H9 (cell line): ENCODE data around the gene MARCHF3. TPM values are rescaled to one million over a fixed set of nuclear protein-coding genes. Genes with fewer than 3 reads are reported as not detected.
A peak's percentile ranks its signal among the peaks of the same experiment; 100 is the strongest.

ENCODE experiments used
- DNase-seq: peaks from one replicate; pipeline ENCODE4 v3.0.0-alpha.2; 2017
- H2AFZ ChIP-seq: one replicate; pipeline ENCODE4 v1.6.1; 2013; ENCODE audit warnings: mild to moderate bottlenecking, low read length, control low read depth, moderate library complexity
- H2AK5ac ChIP-seq: 2 replicates; pipeline ENCODE4 v1.6.1; 2013; ENCODE audit warnings: low read length, control low read depth, mixed read lengths; ENCODE audit not compliant: insufficient read length
- H2BK120ac ChIP-seq: one replicate; pipeline ENCODE4 v1.6.1; 2013; ENCODE audit warnings: low read depth, mild to moderate bottlenecking, low read length, control low read depth, inconsistent platforms; ENCODE audit not compliant: poor library complexity, severe bottlenecking
- H2BK12ac ChIP-seq: 2 replicates; pipeline ENCODE4 v1.6.1; 2013; ENCODE audit warnings: low read length, control low read depth, mixed read lengths, low read depth; ENCODE audit not compliant: insufficient read length
- H2BK15ac ChIP-seq: 2 replicates; pipeline ENCODE4 v1.6.1; 2013; ENCODE audit warnings: low read depth, low read length, control low read depth
- H2BK20ac ChIP-seq: one replicate; pipeline ENCODE4 v1.6.1; 2013; ENCODE audit warnings: low read depth, mild to moderate bottlenecking, low read length, control low read depth, inconsistent platforms; ENCODE audit not compliant: poor library complexity, severe bottlenecking
- H2BK5ac ChIP-seq: 2 replicates; pipeline ENCODE4 v1.6.1; 2013; ENCODE audit warnings: low read length, control low read depth, mixed read lengths; ENCODE audit not compliant: insufficient read length
- H3K14ac ChIP-seq: 2 replicates; pipeline ENCODE4 v1.6.1; 2013; ENCODE audit warnings: low read length, control low read depth; ENCODE audit not compliant: insufficient read depth
- H3K18ac ChIP-seq: 2 replicates; pipeline ENCODE4 v1.6.1; 2013; ENCODE audit warnings: low read depth, mild to moderate bottlenecking, mixed read lengths, low read length, control low read depth; ENCODE audit not compliant: insufficient read length
- H3K23ac ChIP-seq: 2 replicates; pipeline ENCODE4 v1.6.1; 2013; ENCODE audit warnings: low read length, control low read depth, mixed read lengths, low read depth; ENCODE audit not compliant: insufficient read length
- H3K23me2 ChIP-seq: 2 replicates; pipeline ENCODE4 v1.6.1; 2013; ENCODE audit warnings: low read depth, mild to moderate bottlenecking, mixed read lengths, low read length, control low read depth; ENCODE audit not compliant: insufficient read length, poor library complexity, severe bottlenecking
- H3K27ac ChIP-seq: 2 replicates; pipeline ENCODE4 v1.5.1; 2013; ENCODE audit warnings: low read length, control low read depth, mixed read lengths, low read depth; ENCODE audit not compliant: insufficient read length
- H3K27me3 ChIP-seq: 2 replicates; pipeline ENCODE4 v1.6.1; 2013; ENCODE audit warnings: low read length, control low read depth, inconsistent platforms; ENCODE audit not compliant: insufficient read depth
- H3K4ac ChIP-seq: 2 replicates; pipeline ENCODE4 v1.6.1; 2013; ENCODE audit warnings: low read depth, mild to moderate bottlenecking, control low read depth, inconsistent platforms, low read length, moderate library complexity
- H3K4me1 ChIP-seq: 2 replicates; pipeline ENCODE4 v1.6.1; 2013; ENCODE audit warnings: low read length, control low read depth, inconsistent platforms; ENCODE audit not compliant: insufficient read depth
- H3K4me2 ChIP-seq: 2 replicates; pipeline ENCODE4 v1.6.1; 2013; ENCODE audit warnings: low read length, control low read depth, mixed read lengths; ENCODE audit not compliant: insufficient read length, insufficient read depth
- H3K56ac ChIP-seq: 2 replicates; pipeline ENCODE4 v1.6.1; 2013; ENCODE audit warnings: low read depth, mild to moderate bottlenecking, mixed read lengths, low read length, control low read depth; ENCODE audit not compliant: insufficient read length
- H3K79me1 ChIP-seq: 2 replicates; pipeline ENCODE4 v1.6.1; 2013; ENCODE audit warnings: low read depth, mild to moderate bottlenecking, moderate library complexity, low read length, control low read depth, inconsistent platforms; ENCODE audit not compliant: insufficient read depth, poor library complexity, severe bottlenecking
- H3K79me2 ChIP-seq: 2 replicates; pipeline ENCODE4 v1.6.1; 2013; ENCODE audit warnings: low read length, control low read depth, inconsistent platforms; ENCODE audit not compliant: insufficient read depth
- H3K9ac ChIP-seq: 2 replicates; pipeline ENCODE4 v1.6.1; 2013; ENCODE audit warnings: low read length, control low read depth, mixed read lengths; ENCODE audit not compliant: insufficient read length; ENCODE audit errors: extremely low read depth
- H3K9me3 ChIP-seq: one replicate; pipeline ENCODE4 v1.6.1; 2013; ENCODE audit warnings: low read depth, low read length, inconsistent platforms; ENCODE audit not compliant: control insufficient read depth
- H3T11ph ChIP-seq: one replicate; pipeline ENCODE4 v1.6.1; 2013; ENCODE audit warnings: mild to moderate bottlenecking, low read length, control low read depth, inconsistent platforms
- H4K20me1 ChIP-seq: one replicate; pipeline ENCODE4 v1.6.1; 2013; ENCODE audit not compliant: control insufficient read depth, insufficient read length, insufficient read depth
- H4K5ac ChIP-seq: 2 replicates; pipeline ENCODE4 v1.6.1; 2013; ENCODE audit warnings: low read depth, mild to moderate bottlenecking, mixed read lengths, low read length, control low read depth; ENCODE audit not compliant: insufficient read length
- H4K8ac ChIP-seq: replicated peaks from 2 replicates; pipeline ENCODE4 v1.6.1; 2013; ENCODE audit warnings: low read length, control low read depth, mixed read lengths, low read depth; ENCODE audit not compliant: insufficient read length
- H4K91ac ChIP-seq: 2 replicates; pipeline ENCODE4 v1.6.1; 2013; ENCODE audit warnings: low read depth, mild to moderate bottlenecking, moderate library complexity, mixed read lengths, low read length, control low read depth; ENCODE audit not compliant: insufficient read length
- H3K27ac Mint-ChIP-seq, 3 experiments: 2 replicates in 2 of 3; 3 replicates in 1 of 3; pipeline ENCODE4 v1.8.0; 2020 to 2021; ENCODE audit warnings: mixed read lengths in 3 of 3, mild to moderate bottlenecking in 1 of 3, moderate library complexity in 1 of 3
- H3K27me3 Mint-ChIP-seq: 2 replicates; pipeline ENCODE4 v1.8.0; 2021; ENCODE audit warnings: low read depth, mild to moderate bottlenecking, moderate library complexity, mixed read lengths
- H3K36me3 Mint-ChIP-seq, 3 experiments: 2 replicates in 2 of 3; 3 replicates in 1 of 3; pipeline ENCODE4 v1.8.0; 2020 to 2021; ENCODE audit warnings: low read depth in 3 of 3, mixed read lengths in 3 of 3; ENCODE audit not compliant: insufficient read depth in 1 of 3
- H3K4me1 Mint-ChIP-seq, 2 experiments: 2 replicates each; pipeline ENCODE4 v1.8.0; 2020; ENCODE audit warnings: mixed read lengths in 2 of 2
- H3K4me3 Mint-ChIP-seq, 2 experiments: 2 replicates in 1 of 2; 3 replicates in 1 of 2; pipeline ENCODE4 v1.8.0; 2020 to 2021; ENCODE audit warnings: mild to moderate bottlenecking in 2 of 2, mixed read lengths in 2 of 2, moderate library complexity in 1 of 2
- H3K9me3 Mint-ChIP-seq, 2 experiments: 2 replicates in 1 of 2; 3 replicates in 1 of 2; pipeline ENCODE4 v1.8.0; 2020; ENCODE audit warnings: mild to moderate bottlenecking in 2 of 2, mixed read lengths in 2 of 2, moderate library complexity in 1 of 2
- WGBS: extraction: QIAGEN DNeasy Blood & Tissue Kit; methylation state at CpG from one replicate; pipeline ENCODE4 v1.1.7; 2013; ENCODE audit warnings: missing lambda C conversion rate, low lambda C conversion rate, mixed read lengths; ENCODE audit not compliant: insufficient read length; ENCODE audit errors: extremely low coverage; 5-methylcytosine and 5-hydroxymethylcytosine counted together
- total RNA-seq: library from RNA; stranded (reverse); gene quantifications from 2 replicates; pipeline ENCODE4 v1.2.1, GENCODE V29; 2021
- TF ChIP-seq, protein P1 (sequence below): fragments of 200-600 bp; sonication (generic); conservative IDR thresholded peaks from 3 replicates; pipeline ENCODE4 v1.8.0; 2021; ENCODE audit warnings: antibody characterized with exemption, mild to moderate bottlenecking

Gene MARCHF3
- total RNA-seq, 1 experiment from 2014 or later = 17.7 TPM

DNA sequence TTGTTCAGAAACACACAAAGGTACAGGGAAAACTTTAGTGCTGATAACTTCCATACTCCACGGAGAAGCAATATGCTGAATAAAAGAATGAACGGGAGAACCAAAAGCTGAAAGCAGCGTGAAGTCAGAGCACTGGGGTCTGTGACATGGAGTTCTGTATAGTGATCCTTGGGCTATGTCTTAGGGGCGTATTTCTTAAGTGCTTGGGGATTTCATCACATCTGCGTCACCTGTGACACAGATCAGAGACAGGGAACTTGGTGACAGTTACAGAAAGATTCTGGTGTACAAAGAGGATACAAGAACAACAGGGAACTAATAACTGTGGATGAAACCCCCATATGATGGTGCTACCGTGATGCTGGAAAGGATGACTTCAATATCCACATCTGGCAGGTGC, 81.9 kb downstream of the MARCHF3 start:
- H2AFZ ChIP-seq = no peak overlapping the region
- peaks cover 26 to 32% of the 10 kb centered on the region in 2 experiments for H3K4me1 Mint-ChIP-seq
- H3K9me3 ChIP-seq = no peaks in the 10 kb centered on the region
- H3K36me3 Mint-ChIP-seq = no peaks in the 10 kb centered on the region
- no peaks in the 10 kb centered on the region for H3K23me2 ChIP-seq
- H3K27ac ChIP-seq = no peak overlapping the region
- H4K8ac ChIP-seq = no peak overlapping the region
- H3K27me3 ChIP-seq = no peaks in the 10 kb centered on the region
- H3K27ac Mint-ChIP-seq = peak overlapping the region in 1 of 3 experiments; percentile 46; a peak in 2 of 7 replicates
- H2BK12ac ChIP-seq = no peak overlapping the region
- no peak overlapping the region for H2BK20ac ChIP-seq
- no peak overlapping the region for H3K18ac ChIP-seq
- no peak overlapping the region for H4K5ac ChIP-seq
- no peak overlapping the region for H2AK5ac ChIP-seq
- DNase-seq = no peak
- no peaks in the 10 kb centered on the region for H3K79me2 ChIP-seq
- H3K23ac ChIP-seq = no peak overlapping the region
- no peaks in the 10 kb centered on the region for H3K79me1 ChIP-seq
- H4K91ac ChIP-seq = no peak overlapping the region
- no peak overlapping the region for H3K14ac ChIP-seq
- H3K4me2 ChIP-seq = no peak overlapping the region
- TF ChIP-seq, protein P1, sequence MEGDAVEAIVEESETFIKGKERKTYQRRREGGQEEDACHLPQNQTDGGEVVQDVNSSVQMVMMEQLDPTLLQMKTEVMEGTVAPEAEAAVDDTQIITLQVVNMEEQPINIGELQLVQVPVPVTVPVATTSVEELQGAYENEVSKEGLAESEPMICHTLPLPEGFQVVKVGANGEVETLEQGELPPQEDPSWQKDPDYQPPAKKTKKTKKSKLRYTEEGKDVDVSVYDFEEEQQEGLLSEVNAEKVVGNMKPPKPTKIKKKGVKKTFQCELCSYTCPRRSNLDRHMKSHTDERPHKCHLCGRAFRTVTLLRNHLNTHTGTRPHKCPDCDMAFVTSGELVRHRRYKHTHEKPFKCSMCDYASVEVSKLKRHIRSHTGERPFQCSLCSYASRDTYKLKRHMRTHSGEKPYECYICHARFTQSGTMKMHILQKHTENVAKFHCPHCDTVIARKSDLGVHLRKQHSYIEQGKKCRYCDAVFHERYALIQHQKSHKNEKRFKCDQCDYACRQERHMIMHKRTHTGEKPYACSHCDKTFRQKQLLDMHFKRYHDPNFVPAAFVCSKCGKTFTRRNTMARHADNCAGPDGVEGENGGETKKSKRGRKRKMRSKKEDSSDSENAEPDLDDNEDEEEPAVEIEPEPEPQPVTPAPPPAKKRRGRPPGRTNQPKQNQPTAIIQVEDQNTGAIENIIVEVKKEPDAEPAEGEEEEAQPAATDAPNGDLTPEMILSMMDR = no peak
- no peak overlapping the region for H3T11ph ChIP-seq
- H3K4me1 ChIP-seq = peaks cover 2% of the 10 kb centered on the region; the same call in 1 of the 2 replicates
- no peak overlapping the region for H3K56ac ChIP-seq
- H3K27me3 Mint-ChIP-seq = no peaks in the 10 kb centered on the region
- no peak overlapping the region for H3K4ac ChIP-seq
- no peak overlapping the region for H2BK15ac ChIP-seq
- no peaks in the 10 kb centered on the region for H3K9me3 Mint-ChIP-seq
- H2BK5ac ChIP-seq = no peak overlapping the region
- no peak overlapping the region for H2BK120ac ChIP-seq
- H3K9ac ChIP-seq = no peak overlapping the region
- H3K4me3 Mint-ChIP-seq = no peak overlapping the region
- peaks cover 2% of the 10 kb centered on the region for H4K20me1 ChIP-seq
- no CpG with 5 or more reads among the region's 6 CpGs for WGBS
